ENCODE measurements around the gene EVC.

Gene EVC

DNA sequence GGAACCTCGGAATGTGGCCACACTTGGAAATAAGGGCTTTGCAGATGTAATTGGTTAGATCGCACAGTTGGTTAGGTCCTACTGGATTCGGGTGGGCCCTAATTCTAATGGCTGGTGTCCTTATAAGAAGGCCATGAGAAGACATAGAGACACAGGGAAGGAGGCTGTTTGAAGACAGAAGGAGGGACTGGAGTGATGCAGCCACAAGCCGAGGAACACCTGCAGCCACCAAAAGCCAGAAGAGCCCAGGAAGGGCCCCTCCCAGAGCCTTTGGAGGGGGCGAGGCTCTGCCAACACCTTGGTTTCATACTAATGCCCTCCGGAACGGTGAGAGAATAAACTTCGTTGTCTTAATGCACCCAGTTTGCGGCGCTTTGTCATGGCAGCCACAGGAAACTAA is 47.0 kb downstream of the EVC start:
- DNase-seq: no peak

DNA sequence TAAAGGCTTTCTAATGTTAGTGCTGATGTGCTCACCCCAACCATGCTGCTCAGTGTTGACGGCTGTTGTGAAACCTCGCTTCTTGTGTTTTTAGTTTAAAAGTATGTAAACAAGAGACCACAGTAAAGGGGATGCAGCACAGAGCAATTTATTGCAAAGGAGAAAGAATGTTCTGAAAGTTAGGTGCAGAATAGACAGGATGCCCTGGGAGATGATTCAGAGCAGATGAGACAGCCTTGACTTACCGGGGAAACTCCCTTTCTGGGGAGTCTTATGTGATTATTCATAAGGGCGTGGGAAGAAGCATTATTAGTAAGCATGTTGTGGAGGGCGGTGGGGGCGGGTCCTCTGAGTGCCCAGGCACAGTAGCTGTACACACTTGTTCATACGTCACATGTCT is 47.7 kb downstream of the EVC start:
- no peak for DNase-seq

DNA sequence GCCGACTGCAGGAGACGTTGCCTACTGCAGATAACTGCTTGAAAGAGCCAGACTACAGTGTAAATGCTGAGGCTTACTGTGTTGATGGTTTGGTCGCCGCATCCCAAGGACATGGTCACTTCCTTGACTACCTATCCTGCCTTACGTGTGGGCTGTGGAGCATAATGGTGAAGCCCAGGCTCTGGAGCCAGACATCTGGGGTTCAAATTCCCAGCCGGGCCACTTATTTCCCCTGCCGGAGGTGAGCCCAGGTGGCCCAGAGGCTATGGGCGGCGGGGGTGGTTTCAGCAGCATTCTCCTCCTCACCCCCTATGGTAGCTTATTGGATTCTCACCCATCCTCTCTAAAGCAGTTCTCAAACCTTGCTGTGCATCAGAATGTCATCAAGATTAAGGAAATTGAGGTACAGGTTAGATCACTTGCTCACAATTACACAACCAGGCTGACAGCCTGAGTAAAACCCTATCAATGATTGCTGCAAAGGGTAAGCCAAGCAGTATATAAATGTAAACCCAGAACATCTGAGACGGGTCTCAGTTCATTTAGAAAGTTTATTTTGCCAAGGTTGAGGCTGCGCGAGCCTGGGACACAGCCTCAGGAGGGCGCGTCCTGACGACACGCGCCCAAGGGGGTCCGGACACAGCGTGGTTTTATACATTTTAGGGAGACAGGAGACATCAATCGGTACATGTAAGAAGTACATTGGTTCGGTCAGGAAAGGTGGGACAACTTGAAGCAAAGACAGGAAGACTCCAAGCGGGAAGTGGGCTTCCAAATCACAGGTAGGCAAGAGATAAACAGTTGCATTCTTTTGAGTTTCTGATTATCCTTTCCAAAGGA is 48.5 kb downstream of the EVC start:
- DNase-seq: no peak

DNA sequence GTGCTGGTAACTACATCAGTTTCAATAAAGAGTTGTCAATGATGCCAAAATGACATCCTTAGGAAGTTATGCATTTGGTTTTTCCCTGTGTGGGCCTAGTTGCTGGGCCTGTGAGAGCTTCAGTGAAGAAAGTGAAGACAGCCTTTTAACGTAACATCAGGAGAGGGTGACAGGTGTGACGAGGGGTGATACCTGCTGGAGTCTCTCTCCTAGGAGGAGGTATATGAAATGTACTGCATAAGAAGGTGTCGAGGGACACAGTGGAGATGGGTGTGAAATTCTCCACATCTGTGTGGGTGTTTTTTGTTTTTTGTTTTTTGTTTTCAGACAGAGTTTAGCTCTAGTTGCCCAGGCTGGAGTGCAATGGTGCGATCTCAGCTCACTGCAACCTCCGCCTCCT is 49.2 kb downstream of the EVC start:
- no peak for DNase-seq

DNA sequence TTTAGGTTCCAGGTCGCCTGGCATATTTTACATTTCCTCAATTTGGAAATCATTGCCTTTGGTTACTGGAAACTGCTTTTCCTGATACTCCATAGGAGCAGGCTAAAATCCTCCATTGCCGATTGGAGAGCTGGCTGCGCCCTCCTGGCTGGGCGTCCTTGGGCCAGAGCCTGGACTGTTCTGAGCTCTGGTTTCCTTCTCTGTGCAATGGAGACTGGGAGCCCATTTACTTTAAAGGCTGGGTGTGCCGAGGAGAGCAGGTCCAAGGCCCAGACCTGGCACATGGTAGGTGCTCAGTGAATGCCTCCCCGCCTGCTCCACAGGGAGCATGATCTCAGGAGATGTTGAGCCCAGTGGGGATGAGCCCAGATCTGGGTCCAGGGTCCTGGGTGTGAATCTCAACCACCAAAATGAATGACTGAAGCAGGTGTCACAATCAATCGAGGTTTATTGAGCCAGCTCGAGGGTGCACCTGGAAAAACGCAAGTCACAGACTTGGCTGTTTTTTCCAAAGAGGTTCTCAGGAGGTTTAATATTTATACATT is 50.0 kb downstream of the EVC start:
- no peak for DNase-seq

DNA sequence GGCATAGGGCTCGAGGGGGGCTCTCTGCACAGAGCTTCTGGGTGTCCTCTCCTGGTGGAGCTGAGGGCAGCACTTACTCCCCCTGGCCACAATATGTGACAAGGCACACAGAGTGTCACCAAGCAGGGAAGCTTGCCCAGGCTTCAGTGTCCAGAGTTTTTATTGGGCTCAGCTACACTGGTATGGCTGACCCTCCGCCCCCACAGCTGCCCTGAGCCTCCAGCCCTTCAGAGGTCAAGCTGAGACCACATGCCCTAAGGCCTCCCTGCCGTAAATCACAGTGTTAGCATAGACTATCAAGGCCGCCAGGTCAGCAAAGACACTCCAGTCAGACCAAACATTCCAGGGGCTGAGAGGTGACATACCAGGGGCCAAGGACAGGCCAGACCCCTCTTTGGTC is 59.0 kb downstream of the EVC start:
- no peak for DNase-seq

DNA sequence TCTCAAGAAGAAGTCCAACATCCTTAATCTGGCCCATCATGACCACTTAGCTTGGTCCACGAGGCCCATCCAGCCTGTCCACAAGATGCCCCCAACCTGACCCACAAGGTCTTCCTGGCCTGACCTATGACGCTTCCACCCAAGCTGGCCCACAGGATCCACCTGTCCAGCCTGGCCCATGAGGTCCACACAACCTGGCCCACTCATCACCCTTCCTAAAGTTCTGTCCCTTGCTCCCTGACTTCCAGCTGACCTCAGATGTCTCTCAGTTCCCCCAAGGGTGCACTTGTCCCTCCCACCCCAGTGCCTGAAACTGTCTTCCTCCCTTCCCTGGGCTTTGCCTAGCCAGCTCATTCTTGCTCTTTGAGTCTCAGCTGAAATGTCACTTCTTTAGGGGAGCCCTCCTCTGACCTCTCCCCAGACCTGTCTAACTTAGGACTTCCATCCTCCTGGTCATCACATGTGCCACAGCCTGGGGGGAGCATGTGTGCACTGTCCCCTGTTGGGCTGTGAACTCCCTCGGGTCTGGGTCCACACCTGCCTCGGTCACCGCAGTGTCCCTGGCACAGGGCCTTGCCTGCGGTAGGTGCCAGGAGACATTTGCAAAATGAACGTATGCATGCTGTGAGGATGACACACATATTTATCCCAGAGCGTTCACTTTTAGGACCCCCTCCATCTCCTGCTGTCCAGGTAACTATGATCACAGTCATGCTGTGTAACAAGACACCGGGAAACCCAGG is 61.7 kb downstream of the EVC start:
- DNase-seq: no peak

DNA sequence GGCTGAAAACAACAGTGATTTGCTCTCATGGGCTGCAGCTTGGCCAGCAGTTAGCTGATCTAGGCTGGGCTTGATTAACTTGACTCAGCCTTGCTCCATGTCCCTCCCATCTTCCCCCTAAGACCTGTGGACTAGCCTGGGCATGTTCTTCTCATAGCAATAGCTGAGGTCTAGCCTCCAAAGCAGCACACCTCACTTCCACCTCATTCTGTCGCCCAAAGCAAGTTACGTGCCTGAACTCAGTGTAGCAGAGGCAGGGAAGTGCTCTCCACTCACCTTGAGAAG is 62.2 kb downstream of the EVC start:
- DNase-seq: no peak

DNA sequence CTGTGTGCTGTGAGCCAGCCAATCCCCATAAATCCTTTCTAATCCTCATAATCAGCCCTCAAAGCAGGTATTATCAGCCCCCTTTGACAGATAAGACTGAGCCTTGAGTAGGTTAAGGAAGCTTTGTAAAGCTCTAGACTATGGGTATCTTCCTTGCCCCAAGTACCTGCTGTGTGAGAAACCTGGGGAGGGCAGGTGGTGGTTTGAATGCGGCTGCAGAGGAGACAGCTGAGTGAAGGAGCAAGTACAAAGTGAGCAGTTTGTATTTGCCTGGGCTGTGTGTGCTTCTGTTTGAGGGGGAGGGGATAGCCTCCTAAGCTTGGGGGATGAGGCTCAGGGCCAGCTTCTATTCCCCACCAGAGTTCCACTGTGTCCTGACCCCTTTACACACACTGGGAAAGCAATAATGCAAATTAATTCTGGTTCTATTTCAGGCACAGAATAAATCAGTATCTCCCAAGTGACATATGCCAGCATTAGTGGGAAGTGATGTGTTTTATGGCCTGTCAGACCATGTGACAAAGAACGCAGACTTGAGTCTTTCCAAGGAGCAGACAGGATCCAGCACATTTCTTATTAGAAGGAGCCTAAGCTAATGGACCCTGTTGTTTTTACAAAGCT is 63.5 kb downstream of the EVC start:
- DNase-seq: no peak

DNA sequence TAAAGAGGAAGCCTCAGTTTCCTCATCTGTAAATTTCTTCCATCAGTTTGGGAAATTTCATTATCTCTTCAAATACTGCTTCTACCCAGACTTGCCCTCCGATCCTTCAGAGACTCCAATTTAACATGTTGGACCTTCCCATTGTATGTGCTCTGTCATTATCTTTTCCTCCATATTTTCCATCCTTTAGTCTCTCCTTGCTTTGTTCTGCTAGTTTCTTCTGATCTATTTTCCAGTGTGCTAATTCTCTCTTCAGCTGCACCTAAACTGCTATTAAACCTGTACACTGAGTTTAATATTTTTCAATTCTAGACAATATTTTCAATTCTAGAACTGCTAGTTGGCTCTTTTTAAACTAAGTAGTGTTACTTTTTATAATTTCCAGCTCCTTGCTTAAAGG is 65.5 kb downstream of the EVC start:
- no peak for DNase-seq

DNA sequence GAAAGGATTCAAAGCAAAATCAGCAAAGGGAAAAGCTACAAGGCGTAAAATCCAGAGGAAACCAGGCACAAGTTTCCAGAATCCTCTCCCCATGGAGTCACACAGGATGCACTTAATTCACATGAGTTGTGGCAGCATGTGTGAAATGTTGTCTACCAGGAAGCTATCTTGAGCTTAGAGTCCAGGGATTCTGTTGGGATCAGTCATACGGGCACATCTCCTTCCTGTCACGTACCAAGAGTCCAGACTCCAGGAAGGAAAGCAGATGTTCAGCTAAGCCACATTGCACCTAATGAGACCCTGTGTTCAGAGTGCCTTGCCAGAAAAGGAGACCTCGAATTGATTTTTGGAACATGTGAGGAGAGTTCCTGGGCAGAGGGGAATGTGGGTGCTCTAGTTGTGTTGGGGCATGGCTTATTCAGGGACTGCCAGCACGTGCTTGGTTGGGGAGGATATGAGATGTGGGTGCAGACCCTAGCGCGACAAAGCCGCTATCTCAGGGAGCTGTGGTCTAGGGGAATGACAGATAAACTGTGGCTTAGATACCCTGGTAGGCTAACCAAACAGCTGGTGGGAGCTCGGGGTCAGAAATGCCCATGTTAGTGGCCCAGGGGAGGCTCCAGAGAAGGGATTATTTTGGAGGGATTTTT is 70.0 kb downstream of the EVC start:
- no peak for DNase-seq

DNA sequence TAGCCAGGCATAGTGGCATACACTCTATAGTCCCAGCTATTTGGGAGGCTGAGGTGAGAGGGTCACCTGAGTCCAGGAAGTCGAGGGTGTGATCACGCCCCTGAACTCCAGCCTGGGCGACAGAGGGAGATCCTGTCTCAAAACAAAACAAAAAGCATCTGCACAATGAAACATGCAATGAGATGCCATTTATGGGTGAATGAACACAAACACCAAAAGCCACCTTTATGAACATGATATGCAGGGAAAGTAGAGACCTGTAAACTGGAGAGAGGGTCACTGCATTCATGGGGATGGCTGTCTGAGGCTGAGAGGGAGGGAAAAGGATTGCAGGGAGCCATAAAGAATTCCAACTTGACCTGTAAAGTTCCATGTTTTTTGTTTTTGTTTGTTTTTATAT is 70.7 kb downstream of the EVC start:
- DNase-seq: no peak

DNA sequence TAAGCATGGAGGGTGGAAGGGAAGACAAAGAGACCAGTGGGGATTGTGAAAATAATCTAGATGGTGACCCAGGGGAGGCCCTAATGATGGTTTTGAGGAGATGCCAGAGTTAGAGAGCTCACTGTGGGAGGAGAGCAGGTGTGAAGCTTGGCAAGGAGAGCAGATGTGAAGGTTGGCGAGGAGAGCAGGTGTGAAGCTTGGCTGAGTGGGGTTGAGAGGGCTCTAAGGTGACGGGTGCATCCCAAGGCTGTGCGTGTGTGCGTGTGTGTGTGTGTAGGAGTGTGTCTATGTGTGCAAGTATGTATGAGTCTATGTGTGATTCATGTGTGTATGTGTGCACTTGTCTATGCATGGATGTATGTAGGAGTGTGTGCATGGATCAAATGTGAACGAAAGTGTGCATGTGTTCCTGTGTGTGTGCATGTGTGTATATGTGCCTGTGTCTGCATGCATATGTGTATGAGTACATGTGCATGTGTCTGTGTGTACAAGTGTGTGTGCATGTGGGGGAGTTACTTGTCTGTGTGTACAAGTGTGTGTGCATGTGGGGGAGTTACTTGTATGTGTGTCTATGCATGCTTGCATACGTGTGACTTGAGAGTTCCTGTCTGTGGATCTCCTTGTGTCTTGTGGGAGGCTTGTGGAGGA is 72.0 kb downstream of the EVC start:
- DNase-seq: no peak

DNA sequence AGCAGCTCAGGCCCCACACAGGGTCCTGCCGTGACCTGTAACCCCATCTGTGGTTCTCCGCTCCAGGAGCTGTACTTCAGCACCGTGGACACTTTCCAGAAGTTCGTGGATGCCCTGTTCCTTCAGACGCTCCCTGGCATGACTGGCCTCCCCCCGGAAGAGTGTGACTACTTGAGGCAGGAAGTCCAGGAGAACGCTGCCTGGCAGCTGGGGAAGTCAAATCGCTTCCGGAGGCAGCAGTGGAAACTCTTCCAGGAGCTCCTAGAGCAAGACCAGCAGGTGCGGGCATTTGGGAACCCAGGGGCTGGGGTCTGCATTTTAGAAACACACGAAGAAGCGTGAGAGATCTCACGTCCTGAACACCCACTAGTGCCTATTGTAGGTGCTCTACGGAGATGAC is 72.5 kb downstream of the EVC start:
- DNase-seq: no peak

DNA sequence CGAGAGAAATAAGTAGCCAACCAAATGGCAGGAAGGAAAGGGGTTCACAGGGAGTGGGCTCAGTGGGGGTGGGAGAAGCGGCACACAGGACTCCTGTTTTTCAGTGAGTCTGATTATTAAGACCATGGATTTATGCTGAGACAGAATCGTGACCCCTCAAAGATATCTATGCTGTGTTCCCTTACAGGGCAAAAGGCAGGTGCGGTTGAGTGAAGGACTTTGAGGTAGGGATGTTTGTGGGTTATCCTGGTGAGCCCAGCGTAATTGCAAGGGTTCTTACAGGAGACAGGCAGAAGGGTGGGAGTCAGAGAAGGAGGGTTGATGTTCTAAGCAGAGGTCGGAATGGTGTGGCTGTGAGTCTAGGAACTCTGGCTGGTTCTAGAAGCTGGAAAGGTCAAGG is 73.0 kb downstream of the EVC start:
- DNase-seq: no peak

DNA sequence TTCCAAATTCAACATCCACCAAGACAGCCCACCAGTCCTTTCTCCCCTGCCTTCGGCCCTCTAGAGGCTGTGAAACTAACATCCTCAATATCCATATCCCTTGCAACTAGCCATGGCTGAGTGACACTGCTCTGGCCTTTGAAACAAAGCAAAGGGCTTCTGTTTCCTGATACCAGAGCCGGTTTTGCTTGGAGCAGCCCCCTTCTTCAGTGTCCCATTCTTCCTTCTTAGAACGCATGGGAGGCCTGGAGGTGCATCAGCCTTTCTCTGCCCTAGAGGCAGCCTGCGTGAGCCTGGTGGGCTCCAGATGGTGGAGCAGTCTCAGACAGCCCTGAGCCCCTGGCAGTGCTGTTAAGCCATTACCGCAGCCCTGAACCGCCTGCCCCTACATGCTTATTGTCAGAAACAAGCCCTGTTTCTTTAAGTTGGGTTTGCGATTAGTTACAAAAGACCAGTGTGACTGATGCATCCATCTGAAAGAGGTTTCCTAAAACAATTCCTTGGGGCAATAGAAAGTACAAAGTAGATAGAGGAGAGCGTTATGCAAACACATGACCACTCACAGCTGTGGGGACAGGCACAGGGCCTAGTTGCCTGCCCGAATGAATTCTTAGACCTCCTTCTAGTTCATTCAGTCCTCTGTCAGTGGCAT is 74.1 kb downstream of the EVC start:
- no peak for DNase-seq

DNA sequence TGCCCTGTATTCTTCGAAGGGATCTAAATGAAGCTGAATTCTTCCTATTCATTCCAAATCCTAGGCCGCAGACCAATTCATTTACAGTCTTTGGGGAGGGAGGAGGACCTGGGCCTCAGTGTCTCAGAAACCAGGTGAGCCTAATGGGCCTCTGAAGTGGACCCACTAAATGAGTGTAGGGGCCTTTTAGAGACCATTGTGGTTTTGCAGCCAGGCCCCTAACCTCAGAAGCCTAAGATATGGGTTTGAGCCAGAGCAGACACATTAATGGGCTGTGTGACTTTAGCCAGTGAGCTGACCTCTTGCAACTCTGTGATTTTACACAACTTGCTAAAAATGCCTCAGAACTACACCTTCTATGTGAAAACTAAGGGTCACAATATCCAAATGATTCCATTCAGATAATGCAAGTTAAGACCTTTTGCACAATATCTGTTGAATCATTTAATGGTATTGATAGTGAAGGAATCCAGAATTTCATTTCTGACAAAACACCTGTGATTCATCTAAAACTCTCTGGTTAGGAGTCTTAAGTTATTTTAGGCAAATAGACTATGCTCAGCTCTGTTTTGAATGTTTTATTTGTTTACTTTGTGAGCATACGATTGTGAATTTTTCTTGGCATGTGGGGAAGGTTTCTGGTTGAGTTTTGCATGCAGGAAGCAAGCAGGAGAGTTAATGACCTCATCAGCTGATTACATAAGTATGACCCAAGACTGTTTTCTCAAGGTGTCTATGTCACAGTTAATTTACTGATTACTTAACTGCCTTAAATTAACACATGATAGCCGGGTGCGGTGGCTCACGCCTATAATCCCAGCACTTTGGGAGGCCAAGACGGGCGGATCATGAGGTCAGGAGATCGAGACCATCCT is 75.0 kb downstream of the EVC start:
- DNase-seq: no peak

DNA sequence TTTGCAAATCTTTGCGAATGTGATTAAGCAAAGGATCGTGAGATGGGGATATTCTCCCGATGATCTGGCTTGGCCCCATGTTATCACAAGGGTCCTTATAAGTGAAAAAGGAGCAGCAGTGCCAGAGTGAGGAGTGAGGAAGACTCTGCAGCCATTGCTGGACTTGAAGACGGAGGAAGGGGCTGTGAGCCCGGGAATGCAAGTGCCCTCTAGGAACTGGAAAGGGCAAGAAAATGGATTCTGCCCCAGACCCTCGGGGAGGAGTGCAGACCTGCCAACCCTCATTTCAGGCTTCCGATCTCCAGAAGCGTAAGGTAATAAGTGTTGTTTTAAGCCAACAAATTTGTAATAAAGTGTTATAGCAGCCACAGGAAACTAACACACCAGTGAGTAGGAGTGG is 76.3 kb downstream of the EVC start:
- DNase-seq: no peak

DNA sequence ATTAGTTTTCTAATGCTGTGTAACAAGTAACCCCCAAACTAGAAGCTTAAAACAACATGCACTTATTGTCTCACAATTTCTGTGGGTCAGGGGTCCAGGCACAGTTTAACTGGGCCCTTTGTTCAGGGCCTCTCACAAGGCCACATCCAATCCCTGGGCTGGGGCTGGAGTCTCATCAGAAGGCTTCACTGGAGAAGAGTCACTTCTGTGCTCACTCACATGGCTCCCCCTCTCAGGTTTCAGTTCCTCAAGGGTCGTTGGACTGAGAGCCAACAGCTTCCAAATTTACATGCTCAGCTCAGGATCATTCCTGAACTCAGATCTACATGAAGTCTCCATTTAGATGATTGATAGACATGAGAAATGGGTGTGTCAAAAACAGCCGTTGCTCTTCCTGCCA is 77.1 kb downstream of the EVC start:
- no peak for DNase-seq

DNA sequence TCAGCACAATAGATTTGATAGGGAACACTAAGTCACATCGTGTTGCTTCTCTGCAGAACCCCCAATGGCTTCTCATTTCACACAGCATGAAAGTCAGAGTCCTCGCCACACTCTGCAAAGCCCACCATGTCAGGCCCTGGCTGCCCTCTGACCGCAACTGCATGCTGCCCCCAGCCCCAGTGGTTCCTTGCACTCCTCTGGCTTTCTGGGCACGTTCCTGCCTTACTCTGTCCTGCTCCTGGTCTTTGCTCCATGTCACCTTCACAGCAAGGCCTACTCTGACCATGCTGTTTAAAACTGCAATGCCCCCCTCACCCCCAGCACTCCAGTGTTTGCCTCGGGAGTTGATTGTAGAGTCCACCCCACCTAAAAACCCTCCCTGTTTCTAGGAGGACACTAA is 78.1 kb downstream of the EVC start:
- no peak for DNase-seq

DNA sequence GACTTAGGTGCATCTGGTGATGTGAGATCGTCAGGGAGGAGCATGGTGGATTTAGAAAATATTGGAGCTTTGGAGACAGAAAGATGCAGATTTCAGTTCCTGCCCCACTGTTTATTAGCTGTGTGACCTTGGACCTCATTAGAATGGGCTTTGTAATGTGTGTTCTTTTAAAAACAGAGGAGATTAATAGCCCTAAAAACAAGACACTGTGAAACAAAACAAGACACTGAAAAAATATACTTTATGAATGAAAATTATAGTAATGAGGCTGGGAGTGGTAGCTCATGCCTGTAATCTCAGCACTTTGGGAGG is 79.5 kb downstream of the EVC start:
- DNase-seq: no peak

DNA sequence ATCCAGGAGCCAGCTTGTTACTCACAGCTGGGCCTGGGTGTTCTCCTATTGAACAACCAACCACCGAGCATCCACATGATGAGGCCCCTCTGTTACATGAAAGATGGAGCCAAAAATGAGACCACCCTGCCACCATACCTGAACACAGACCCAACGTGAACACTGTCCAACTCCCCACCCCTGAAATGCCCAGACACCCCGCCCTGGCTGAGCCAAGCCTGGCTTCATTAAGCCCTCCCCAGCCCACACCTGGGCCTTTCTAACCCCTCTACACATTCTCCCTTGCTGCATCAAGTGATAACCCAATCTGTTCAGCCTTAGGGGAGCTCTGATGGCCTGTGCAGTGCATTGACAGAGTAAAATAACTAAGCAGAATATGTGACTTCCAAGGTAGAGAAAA is 80.7 kb downstream of the EVC start:
- no peak for DNase-seq

Measured in activated effector memory CD4-positive, alpha-beta T cell treated with Interleukin-2 at 50 U/mL for 16 hours (primary cell).